Activated B cell treated with CpG ODN at 0.5 μM for 24 hours (primary cell): ENCODE data around the gene ARPC5L. TPM values are rescaled to one million over a fixed set of nuclear protein-coding genes. Genes with fewer than 3 reads are reported as not detected.
"Not testable (repeated sequence)": the region's sequence is repeated elsewhere in the genome, so short reads cannot be mapped to it uniquely, and the experiment has no call there.

ENCODE experiments used
- ATAC-seq: fragments of 200-7000 bp; cut with Tn5 transposase; one replicate; pipeline ENCODE4 v1.10.0; 2021; ENCODE audit warnings: low read depth, mild to moderate bottlenecking, moderate library complexity
- CTCF ChIA-PET: fragments of 350-600 bp; sonication (Branson Sonifier 250); formaldehyde crosslinking; loops from one replicate; lab custom pipeline; 2021; ENCODE audit warnings: antibody characterized with exemption; lab: Charles Lee
- POLR2A ChIA-PET: fragments of 350-600 bp; sonication (Branson Sonifier 250); formaldehyde crosslinking; loops from one replicate; lab custom pipeline; 2021; ENCODE audit warnings: antibody characterized with exemption; lab: Charles Lee
- DNase-seq: peaks from one replicate; pipeline ENCODE4 v3.0.0; 2022
- H3K27ac Mint-ChIP-seq: one replicate; pipeline ENCODE4 v1.8.0; 2020; ENCODE audit warnings: mixed read lengths
- H3K27me3 Mint-ChIP-seq: one replicate; pipeline ENCODE4 v1.8.0; 2021; ENCODE audit warnings: mixed read lengths
- H3K36me3 Mint-ChIP-seq: one replicate; pipeline ENCODE4 v1.8.0; 2021; ENCODE audit warnings: low read depth, mixed read lengths
- H3K4me1 Mint-ChIP-seq: one replicate; pipeline ENCODE4 v1.8.0; 2021; ENCODE audit warnings: mixed read lengths
- H3K4me3 Mint-ChIP-seq: one replicate; pipeline ENCODE4 v1.8.0; 2020; ENCODE audit warnings: mild to moderate bottlenecking, mixed read lengths
- H3K9me3 Mint-ChIP-seq: one replicate; pipeline ENCODE4 v1.8.0; 2020; ENCODE audit warnings: mixed read lengths
- intact Hi-C: fragments of 100-400 bp; cut with micrococcal nuclease; formaldehyde crosslinking; loops from one replicate; pipeline ENCODE4 v1.15.1; 2024
- total RNA-seq: library from RNA; stranded (reverse); gene quantifications from 2 replicates; pipeline ENCODE4 v1.2.3, GENCODE V29; 2022
- TF ChIP-seq, protein P1 (sequence below): fragments of 200-600 bp; IDR thresholded peaks from one replicate; pipeline ENCODE4 v1.8.0; 2022; ENCODE audit warnings: antibody characterized with exemption, mild to moderate bottlenecking

ARPC5L gene
- total RNA-seq, 1 donor from 2014 or later, result 93.1 TPM

DNA sequence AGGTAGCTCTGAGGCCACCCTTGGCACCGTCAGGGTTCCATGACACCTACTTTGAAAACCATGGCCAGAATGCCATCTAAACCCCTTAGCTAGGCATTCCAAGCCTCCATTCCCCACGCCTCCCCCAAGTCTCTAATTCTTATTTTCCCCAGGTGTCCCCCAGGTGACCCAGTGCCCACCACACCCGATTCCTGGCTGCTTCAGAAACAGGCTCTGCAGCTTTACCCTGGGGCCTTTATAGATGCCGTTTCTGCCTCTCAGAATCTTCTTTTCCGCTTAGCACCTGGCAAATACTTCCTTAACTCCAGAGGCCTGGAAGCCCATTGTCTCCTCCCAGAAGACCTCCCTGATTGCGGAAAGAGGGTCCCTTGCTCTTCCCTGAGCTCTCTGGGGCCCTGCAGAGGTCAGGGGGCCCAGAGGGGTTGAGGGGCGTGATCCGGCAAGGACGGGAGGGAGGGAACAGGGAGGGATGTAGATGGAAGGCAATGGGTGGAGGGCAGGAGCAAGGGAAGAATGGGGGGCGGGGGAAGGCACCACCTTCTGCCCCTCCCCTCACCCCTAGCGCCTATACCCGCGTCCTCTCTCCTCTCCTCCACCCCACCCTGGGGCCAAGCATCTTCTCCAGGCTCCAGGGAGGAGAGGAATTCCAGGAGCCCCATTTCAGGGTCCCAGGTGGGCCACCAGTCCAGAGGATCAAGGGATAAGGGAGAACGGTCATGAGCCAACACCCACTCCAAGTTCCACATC, 20.7 kb upstream of the ARPC5L start:
- intact Hi-C loops, result no loop called here
- TF ChIP-seq, protein P1, sequence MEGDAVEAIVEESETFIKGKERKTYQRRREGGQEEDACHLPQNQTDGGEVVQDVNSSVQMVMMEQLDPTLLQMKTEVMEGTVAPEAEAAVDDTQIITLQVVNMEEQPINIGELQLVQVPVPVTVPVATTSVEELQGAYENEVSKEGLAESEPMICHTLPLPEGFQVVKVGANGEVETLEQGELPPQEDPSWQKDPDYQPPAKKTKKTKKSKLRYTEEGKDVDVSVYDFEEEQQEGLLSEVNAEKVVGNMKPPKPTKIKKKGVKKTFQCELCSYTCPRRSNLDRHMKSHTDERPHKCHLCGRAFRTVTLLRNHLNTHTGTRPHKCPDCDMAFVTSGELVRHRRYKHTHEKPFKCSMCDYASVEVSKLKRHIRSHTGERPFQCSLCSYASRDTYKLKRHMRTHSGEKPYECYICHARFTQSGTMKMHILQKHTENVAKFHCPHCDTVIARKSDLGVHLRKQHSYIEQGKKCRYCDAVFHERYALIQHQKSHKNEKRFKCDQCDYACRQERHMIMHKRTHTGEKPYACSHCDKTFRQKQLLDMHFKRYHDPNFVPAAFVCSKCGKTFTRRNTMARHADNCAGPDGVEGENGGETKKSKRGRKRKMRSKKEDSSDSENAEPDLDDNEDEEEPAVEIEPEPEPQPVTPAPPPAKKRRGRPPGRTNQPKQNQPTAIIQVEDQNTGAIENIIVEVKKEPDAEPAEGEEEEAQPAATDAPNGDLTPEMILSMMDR, result no peak
- POLR2A ChIA-PET, result interaction anchor here (1.1 kb wide), 1 partner anchor 63 kb away, joined by 3 read pairs; no protein-coding TSS in a partner anchor

DNA sequence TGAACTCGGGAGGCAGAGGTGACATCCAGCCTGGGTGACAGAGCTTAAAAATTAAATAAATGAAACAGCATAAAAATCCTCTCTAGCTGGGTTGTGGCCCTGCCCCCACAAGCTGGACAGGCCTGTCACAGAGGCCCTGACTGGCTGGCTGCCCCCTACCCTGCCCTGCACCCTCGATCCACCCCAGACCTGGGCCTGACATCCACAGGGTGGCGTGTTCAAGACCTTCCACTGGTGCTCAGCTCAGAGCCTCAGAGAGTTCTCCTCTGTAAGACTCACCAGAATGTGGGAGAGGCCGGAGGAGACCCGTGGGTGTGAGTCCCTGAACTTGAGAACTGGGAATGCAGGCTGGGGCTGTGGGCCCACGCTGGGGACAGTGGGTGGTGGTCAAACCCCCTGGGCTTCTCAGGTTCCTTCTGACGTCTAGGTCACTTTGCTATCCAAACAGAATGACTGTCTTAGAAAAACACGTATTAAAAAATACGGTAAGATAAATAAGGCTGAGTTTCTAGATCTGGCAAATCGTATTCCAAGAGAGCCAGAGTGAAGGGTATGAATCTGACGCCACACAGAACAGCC, 18.4 kb upstream of the ARPC5L start:
- TF ChIP-seq, protein P1, result no peak
- H3K4me3 Mint-ChIP-seq, result no peak overlapping the region
- ChIA-PET CTCF (no interaction called here), POLR2A (no interaction called here)
- H3K27me3 Mint-ChIP-seq, result peaks cover 3% of the 10 kb centered on the region
- ATAC-seq, result no peak
- H3K9me3 Mint-ChIP-seq, result no peaks in the 10 kb centered on the region
- intact Hi-C loops, result no loop called here
- DNase-seq, result no peak
- H3K4me1 Mint-ChIP-seq, result no peaks in the 10 kb centered on the region
- no peak overlapping the region for H3K27ac Mint-ChIP-seq
- no peaks in the 10 kb centered on the region for H3K36me3 Mint-ChIP-seq

More for the DNA sequence above, 20.7 kb upstream of the ARPC5L start:
- peaks cover 9% of the 10 kb centered on the region for H3K27me3 Mint-ChIP-seq
- no peak for ATAC-seq
- H3K27ac Mint-ChIP-seq, result no peak overlapping the region
- H3K9me3 Mint-ChIP-seq, result no peaks in the 10 kb centered on the region
- CTCF ChIA-PET, result interaction anchor here (0.9 to 1.4 kb wide), 5 partner anchors 8 to 62 kb away, joined by 3 to 4 read pairs (median 3); partner anchors contain the start of gene WDR38
- H3K36me3 Mint-ChIP-seq, result no peaks in the 10 kb centered on the region
- H3K4me1 Mint-ChIP-seq, result no peaks in the 10 kb centered on the region
- no peak overlapping the region for H3K4me3 Mint-ChIP-seq
- DNase-seq, result no peak

DNA sequence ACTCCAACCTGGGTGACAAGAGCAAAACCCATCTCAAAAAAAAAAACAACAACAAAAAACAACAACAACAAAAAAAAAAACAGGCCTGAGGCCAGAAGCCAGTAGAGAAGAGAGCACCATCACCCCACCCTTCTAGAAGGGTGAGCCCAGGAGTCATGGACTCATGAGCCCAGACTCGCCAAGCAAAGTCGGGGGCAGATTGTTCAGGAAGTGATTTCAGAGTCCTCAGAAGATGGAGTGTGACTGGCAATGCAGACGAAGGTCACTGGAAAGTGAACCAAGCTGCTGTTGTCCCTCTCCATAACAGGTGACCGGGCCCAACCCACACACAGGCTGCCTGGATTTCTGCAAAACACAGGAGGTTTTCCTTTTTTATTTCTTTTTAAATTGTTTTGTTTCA, 17.6 kb upstream of the ARPC5L start:
- Mint-ChIP-seq H3K27me3 (peaks cover 3% of the 10 kb centered on the region), H3K4me1 (no peaks in the 10 kb centered on the region), H3K27ac (no peak overlapping the region), H3K36me3 (no peaks in the 10 kb centered on the region), H3K4me3 (no peak overlapping the region), H3K9me3 (no peaks in the 10 kb centered on the region)
- TF ChIP-seq, protein P1, result no peak
- ChIA-PET POLR2A (no interaction called here), CTCF (no interaction called here)
- DNase-seq (no peak), ATAC-seq (no peak)
- intact Hi-C loops, result no loop called here

DNA sequence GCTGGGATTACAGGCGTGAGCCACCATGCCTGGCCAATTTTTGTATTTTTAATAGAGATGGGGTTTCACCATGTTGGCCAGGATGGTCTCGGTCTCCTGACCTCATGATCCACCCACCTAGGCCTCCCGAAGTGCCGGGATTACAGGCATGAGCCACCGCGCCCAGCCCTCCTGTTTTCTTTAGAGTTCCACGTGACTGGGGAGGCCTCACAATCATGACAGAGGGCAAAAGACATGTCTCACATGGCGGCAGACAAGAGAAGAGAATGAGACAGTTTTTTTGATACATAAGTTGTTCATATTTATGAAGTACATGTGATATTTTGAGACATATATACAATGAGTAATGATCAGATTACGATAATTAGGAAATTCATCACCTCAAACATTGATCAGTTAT, 15.5 kb upstream of the ARPC5L start:
- H3K27ac Mint-ChIP-seq, H3K27me3 Mint-ChIP-seq, H3K9me3 Mint-ChIP-seq, ATAC-seq, intact Hi-C loops, DNase-seq, H3K4me1 Mint-ChIP-seq, H3K36me3 Mint-ChIP-seq, H3K4me3 Mint-ChIP-seq: not testable (repeated sequence)
- POLR2A ChIA-PET, result interaction anchor here (0.7 kb wide), 1 partner anchor 386 kb away, joined by 4 read pairs; no protein-coding TSS in a partner anchor
- CTCF ChIA-PET, result interaction anchor here (1.0 kb wide), 1 partner anchor 73 kb away, joined by 3 read pairs; no protein-coding TSS in a partner anchor

DNA sequence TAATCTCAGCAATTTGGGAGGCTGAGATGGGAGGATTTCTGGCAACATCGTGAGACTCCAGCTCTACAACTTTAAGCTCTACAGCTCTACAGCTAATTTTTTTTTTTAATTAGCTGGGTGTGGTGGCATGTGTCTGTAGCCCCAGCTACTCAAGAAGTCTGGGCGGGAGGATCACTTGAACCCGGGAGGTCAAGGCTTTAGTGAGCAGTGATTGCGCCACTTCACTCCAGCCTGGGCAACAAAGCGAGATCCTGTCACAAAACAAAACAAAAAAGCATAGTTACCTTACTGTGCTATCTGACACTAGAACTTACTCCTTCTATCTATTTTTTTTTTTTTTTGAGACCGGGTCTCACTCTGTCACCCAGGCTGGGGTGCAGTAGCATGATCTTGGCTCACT, 15.0 kb upstream of the ARPC5L start:
- Mint-ChIP-seq H3K27me3 (no peaks in the 10 kb centered on the region), H3K27ac (no peak overlapping the region), H3K36me3 (no peaks in the 10 kb centered on the region), H3K9me3 (no peaks in the 10 kb centered on the region), H3K4me3 (no peak overlapping the region), H3K4me1 (no peaks in the 10 kb centered on the region)
- ATAC-seq (no peak), DNase-seq (no peak)
- intact Hi-C loops, result no loop called here
- ChIA-PET POLR2A (interaction anchor here (0.7 kb wide), 1 partner anchor 385 kb away, joined by 4 read pairs; no protein-coding TSS in a partner anchor), CTCF (interaction anchor here (12.7 kb wide), 1 partner anchor 74 kb away, joined by 216 read pairs; the partner anchor contains the start of genes NR6A1 and OLFML2A)
- TF ChIP-seq, protein P1, result no peak
